HG03565 (cell line): ENCODE data around the gene FOLH1.
"Not testable (repeated sequence)": the region's sequence is repeated elsewhere in the genome, so short reads cannot be mapped to it uniquely, and the experiment has no call there.

Experiments used
- ATAC-seq: cut with Tn5 transposase; IDR thresholded peaks from one replicate; pipeline ENCODE4 v1.9.1; 2021; ENCODE audit warnings: mild to moderate bottlenecking, moderate library complexity; ENCODE audit not compliant: unreplicated experiment

Gene FOLH1

DNA sequence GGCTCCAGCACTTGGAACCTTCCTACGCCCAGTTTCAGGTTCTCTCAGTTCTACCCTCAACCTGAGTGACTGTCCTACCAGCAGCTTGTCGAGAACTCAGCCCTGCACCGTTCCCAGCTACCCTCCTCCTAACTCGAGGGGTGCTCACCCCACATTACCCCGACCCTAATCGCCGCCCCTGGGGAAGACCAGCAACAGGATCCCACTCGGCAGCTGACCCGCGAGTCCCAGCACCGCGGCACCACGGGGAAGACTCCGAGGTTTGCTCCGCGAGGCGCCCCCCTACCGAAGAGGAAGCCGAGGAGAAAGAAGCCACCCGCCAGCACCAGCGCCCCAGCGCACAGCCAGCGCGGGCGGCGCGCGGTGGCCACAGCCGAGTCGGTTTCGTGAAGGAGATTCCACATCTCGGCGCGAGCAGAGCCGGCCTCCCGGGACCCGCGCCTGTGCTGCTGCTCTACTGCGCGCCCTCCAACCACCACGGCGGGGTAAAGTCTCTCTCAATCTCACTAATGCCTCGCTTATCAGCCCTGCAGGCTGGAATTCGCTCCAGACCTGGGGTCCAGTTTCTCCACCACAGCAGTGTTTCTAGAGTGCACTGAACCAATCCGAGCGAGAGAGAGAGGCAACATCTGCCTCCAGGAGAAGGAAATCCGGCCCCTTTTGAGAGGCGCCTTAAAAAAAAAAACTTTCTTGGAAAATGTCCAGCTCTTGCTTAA lies at the start of gene FOLH1:
TSS of gene FOLH1 (minus strand) at position 597 of the 716 bp plus-strand sequence. CDS start at position 404, 193 bp downstream.
- ATAC-seq, result no peak

DNA sequence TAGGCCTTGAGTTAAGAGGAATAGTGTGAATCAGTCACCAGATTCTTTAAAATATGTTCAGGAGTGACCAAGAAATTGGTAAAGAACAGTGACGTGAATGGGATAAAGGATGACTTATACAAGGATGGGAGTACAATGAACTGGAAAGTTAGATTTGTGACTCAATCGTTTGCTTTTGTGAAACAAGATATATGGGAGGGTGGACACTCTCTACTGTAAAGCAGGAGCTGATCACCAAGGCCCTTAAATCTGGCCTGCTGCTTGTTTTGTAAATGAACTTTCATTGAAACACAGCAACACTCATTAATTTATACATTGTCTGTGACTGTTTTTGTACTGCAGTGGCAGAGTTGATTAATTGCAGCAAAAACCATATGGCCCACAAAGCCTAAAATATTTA lies 46.7 kb upstream of the FOLH1 start:
- not testable (repeated sequence) for ATAC-seq

DNA sequence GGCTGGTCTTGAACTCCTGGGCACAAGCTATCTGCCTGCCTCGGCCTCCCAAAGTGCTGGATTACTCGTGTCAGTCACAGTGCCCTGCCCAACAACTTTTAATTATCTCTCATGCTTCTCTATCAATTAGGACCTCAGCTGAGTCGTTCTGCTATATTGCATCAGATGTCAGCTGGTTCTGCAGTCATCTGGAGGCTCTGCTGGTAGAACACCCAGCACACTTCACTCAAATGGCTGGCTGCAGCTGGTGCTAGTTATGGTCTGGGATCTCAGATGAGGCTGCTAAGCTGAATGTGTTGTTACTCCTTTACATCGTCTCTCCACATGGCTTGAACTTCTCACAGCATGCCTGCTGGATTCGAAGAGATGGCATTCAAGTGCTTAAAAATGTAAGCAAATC lies 42.8 kb upstream of the FOLH1 start:
- not testable (repeated sequence) for ATAC-seq

DNA sequence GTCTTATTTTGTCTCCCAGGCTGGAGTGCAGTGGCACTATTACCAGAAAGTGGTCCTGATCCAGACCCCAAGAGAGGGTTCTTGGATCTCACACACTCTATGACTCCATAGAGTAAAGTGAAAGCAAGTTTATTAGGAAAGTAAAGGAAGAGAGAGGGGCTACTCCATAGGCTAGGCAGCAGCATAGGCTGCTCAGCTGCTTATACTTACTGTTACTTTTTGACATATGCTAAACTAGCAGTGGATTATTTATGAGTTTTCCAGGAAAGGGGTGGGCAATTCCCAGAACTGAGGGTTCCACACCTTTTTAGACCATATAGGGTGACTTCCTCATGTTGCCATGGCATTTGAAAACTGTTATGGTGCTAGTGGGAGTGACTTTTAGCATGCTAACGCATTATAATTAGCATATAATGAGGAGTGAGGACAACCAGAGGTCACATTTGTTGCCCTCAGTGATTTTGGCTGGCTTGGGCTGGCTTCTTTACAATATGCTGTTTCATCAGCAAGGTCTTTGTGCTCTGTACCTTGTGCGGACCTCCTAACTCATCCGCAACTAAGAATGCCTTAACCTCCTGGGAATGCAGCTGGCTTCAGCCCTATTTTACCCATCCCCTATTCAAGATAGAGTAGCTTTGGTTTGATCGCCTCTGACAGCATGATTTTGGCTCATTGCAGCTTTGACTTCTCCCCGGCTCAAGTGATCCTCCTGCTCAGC lies 42.2 kb upstream of the FOLH1 start:
- not testable (repeated sequence) for ATAC-seq

DNA sequence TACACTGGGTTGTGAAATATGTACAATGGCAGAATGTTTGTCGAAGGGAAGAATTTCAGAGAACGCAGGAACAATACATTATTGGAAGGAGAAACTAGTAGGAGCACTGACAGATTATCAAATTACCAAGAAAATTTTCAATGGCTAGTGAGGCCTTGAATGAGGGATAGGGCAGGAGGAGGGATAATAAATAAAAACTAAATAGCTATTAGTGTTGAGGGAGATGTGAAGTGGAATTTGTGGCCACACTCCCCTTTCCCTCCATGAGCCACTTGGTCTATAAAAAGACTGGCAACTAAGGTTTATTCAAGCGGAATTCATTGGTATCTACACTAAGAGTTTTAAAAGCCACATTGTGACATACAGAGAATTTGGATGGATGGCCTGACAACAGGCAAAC lies 41.0 kb upstream of the FOLH1 start:
- not testable (repeated sequence) for ATAC-seq

DNA sequence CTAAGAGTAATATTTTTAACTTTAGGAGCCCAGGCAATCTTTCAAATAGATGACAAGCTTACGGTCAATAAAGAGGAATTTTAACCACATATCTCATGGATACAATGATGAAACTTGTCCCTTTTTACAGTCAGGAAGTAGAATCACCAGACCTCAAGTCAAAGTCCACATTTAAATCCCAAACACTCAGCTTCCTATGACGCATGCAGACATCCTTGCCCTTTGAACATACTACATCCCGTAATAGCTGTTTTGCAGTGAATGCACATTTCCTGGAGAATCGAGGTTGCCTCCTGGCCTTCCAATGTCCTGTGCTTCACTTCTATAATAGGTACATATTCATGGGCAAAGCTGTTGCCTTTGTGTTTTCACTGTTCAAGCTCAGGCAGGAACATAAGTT lies 25.3 kb upstream of the FOLH1 start:
- ATAC-seq, result not testable (repeated sequence)

DNA sequence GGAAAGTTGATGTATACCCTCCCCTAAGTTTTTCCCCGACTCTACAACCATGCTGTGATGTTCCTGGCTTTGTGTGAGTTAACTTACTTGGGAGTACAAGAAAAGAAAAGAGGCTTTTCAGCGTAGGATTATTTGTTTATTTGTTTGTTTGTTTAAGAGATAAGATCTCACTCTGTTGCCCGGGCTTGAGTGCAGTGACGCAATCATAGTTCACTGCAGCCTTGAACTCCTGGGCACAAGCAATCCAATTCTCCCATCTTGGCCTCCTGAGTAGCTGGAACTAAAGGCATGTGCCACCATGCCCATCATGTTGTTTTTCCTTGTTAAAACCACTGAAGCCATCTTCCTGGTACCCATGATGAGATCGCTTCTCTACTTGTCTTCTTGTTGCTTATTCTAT lies 24.6 kb upstream of the FOLH1 start:
- ATAC-seq, result not testable (repeated sequence)

DNA sequence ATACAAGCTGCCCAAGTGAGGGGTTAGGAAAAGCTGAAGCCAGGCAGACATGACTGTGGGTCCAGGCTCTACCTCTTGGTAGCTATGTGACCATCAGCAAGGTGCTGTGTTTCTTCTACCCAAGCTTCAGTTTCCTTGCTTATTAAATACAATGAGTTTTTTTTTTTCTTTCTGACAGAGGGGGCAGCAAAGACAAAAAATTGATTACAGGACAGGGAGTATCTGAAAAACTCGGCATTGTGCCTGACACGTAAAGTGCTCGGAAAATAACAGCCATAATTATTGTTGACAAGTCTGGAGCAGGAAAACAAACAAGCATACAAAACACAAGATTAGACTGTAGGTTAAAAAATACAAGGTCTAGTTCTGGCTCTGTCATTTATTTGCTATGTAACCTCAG lies 23.3 kb upstream of the FOLH1 start:
- not testable (repeated sequence) for ATAC-seq

DNA sequence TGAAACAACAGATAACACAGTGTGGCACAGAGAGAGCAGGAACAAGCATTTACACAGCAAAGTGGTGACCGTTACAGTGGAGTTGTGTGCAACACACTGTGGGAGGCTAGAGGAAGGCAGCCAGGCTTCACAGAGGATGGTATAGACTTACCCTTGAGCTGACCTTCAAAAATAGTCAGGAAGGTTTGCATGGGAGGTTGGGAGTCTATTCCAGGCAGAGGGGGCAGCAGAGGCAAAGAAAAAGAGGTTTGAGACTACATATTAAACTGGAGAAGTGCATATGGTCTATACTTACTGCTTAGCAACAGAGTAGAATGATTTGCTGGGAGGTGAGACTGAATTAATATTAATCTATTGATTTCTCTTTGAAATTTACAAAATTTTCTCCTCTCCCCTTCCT lies 22.1 kb upstream of the FOLH1 start:
- ATAC-seq, result not testable (repeated sequence)

DNA sequence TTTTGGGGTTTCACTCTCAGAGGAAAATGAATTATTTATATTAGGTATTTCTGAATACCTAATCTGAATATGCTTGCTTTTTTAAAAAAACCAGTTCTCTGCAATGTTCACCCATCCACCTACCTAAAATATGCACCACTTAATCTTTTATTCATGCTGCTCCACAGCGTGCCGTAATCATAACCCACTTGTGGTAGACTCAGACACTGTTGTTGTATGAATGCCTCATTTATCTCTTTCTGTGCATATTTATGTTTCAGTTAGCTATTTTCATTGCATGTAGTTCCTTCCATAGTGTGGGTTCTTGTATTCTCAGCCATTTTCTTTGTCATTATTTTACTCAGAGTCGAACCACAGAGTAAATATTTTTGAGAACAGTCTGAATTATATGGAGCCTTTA lies 21.6 kb upstream of the FOLH1 start:
- not testable (repeated sequence) for ATAC-seq

DNA sequence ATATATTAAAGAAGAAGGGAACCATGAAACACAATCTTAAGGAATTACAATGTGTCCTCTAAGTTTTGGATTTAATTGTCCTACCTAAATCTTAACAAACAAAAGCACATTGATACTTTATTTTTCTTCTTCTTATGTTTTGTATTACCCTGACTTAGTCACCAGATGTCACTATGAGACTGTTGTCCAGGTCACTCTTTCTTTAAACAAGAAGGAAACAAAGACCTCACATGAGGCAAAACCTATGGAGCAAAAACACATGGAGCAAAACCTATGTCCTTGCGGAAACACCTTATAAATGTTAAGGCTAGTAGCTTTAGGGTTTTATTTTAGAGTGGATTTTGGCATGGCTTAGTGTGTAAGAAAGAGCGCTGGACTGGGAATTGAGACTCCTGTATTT lies 20.7 kb upstream of the FOLH1 start:
- ATAC-seq, result not testable (repeated sequence)

DNA sequence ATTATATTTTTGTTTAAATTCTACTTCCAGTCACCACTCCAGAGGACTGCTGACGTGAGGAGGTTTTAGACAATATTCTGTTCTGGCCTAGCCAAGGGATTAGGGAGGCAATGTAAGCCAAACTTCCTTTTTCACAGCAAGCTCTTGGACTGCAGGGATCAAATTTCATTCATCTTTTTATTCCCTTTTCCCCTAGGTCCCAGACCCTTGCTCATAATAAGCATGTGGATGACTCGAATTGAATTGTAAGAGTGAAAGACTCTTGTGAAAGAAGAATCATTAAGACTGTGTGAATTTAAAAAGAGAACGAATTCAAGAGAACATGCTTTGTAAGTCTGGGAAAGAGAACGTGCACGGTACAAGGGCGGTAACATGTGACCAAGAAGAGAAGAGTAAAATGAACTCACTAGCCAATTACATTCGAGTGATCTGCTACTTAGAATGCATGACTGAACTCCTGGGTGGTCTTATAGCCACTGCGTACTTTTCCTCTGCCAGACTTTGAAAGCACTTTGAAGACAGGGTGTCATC lies 16.9 kb upstream of the FOLH1 start:
- not testable (repeated sequence) for ATAC-seq

DNA sequence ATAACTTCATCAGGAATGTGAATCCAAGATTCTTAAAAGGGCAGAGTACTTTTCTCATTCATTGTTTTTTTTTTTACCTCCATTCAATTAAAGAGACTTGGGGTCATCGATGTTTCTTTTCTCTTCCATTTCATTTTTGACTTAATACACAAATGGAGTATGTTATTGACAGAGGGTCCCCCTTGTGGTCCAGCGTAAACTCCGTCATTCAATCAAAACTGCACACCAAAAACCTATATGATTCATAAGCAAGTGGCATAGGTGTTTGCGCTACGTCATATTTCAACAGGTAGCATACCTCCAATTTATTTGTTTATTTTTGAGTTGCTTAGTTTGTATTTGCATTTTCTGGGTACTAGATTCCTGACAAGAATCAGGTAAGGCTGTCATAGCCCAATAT lies 12.7 kb upstream of the FOLH1 start:
- no peak for ATAC-seq

DNA sequence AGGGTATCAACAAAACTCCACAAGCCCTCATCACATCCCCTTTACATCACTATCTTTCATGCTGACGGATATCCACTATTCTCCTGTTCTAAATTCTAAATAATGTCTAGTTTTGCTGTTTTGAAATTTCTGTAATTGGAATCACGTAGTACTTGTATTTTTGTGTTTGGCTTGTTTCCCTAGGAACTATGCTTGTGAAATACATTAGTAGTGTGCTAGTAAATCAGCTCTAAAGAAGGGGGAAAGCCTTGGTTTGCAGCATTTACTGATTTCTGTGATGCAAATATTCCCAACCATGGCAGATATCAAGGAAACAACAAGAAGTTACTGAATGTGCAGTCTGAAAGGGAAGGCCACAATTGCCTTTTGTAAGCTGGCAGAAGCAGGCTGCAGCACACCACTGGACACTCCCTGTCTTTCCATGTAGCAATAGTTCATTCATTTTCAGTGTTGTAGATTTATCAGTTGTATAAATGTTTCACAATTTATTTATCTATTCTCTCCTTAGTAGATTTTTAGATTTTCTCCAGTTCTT lies 4.7 kb upstream of the FOLH1 start:
- no peak for ATAC-seq

DNA sequence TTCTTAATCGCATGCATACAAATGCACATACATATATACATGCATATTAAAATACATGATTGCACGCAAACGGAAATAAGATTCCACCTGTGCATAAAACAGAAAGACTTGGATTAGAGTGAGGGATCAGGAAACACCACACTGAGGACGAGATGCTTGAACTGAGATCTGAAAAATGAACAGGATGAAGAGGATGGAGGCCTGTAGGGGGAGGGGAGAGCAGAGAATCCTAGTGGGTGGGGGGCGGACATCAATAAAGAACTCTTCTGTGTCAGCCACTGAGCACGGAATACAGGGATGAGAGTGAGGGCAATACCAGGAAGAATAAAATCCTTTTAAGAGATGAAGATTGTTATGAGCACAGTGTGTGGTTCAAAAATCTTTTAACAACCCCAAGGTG lies 1.4 kb downstream of the FOLH1 start:
- ATAC-seq, result not testable (repeated sequence)

DNA sequence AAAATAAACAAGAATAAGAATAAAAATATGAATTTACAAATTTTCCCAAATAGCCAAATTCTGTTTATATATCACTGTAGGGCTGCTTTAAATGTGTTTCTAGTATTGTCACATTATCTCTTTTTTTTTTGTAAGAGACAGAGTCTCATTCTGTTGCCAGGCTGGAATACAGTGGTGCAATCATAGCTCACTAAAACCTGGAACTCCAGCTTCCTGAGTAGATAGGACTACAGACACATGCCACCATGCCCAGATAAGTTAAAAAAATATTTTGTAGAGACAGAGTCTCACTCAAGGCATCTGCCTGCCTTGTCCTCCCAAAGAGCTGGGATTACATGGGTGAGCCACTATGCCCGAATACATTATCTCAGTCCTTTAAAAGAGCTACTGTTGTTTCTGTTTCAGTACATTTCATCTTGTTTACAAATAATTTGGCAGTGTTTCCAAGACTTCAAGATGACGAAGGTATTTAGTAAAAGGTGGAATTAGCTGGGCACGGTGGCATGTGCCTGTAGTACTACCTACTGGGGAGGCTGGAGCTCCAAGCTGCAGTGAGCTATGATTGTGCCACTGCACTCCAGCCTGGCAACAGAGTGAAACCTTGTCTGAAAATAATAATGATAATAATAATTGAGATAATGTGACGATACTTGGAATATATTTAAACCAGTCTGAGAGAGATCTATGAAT lies 6.0 kb downstream of the FOLH1 start:
- no peak for ATAC-seq

DNA sequence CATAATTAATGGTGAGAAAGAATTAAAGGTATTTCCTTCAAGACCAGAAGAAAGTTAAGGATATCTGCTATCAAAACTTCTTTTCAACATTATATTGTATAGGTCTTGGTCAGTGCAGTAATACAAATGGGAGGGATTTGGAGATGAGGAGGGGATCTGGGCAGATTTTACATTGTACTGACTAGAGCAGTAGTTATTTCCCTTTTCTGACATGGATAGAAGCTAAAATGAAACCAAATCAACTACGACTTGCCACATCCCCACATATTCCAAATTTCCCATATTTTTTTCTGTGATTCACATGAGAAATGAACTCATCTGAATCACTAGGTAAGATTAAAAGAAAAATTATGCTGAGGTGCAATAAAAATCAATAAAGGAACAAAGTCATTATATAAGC lies 11.6 kb downstream of the FOLH1 start:
- ATAC-seq, result not testable (repeated sequence)

DNA sequence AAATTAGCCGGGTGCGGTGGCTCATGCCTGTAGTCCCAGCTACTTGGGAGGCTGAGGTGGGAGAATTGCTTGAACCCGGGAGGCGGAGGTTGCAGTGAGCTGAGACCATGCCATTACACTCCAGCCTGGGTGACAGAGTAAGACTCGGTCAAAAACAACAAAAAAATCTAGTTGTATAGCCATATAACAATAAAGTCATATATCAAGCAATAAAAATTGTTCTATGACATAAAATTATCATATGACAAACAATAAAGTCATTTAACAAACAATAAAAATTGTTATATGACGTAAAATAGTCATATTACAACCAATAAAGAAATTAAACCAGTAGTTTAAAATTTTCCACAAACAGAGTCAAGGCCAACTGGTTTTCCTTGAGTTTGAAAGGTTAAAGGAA lies 12.4 kb downstream of the FOLH1 start:
- ATAC-seq, result not testable (repeated sequence)

DNA sequence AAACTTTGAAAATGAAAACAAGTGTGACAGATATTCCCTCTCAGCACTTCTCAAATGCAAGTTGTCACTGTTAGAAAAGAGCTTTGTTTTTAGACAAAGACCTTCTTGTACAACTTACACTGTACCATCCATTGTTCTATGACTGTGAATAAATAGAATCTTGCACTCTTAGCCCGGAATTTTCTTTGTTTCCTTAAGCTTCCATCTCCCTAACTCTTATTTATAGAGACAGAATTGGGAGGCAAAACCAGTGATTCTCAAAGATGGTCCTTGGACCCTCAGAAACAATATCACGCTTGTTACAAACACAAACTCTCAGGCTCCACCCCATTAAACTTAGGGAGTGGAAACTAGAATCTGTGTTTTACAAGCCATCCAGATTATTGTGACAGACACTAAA lies 18.1 kb downstream of the FOLH1 start:
- ATAC-seq, result not testable (repeated sequence)

DNA sequence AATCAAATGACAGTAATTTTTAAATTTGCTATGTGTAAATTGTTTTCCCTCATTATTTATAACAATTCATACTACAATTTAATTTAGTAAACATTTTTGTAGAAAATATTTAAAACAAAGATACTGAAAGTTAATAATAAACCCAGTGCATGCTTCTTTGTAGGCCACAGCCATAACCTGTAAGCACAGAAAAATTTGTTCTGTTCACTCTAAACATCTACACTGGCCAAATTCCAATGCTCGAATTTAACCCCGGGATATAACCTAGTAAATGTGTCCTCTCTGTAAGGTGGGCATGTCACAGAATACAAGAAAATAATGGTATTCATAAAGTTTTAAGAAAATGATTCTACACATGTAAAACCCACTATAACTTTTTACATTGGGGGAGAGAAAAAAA lies 22.2 kb downstream of the FOLH1 start:
- ATAC-seq, result not testable (repeated sequence)

DNA sequence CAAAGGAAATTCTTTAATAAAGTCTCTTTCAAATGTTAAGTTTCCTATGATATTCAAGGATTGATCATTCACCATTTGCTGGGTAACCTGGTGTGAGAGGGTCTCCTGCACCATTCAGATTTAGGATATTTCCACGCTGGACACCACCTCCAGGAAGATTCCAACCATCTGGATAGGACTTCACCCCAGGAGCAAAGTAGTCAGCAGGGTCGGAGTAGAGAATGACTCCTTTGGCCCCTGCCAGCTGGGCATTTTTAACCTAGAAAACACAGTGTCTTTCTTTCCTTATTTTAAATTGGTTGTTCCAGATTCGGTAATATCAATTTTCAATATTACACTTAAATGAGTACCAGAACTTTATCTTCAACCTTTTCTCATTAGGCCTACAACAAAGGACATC lies 22.8 kb downstream of the FOLH1 start:
- not testable (repeated sequence) for ATAC-seq
